GM12878 (cell line): ENCODE data around the gene SNCB. TPM values are rescaled to one million over a fixed set of nuclear protein-coding genes. Genes with fewer than 3 reads are reported as not detected.

Experiments used
- ATAC-seq: fragments of 200-7000 bp; cut with Tn5 transposase; 3 replicates; pipeline ENCODE4 v1.9.1; 2020; ENCODE audit warnings: mild to moderate bottlenecking, moderate library complexity
- BruUV-seq: library from RNA; stranded (reverse); fragments of 400-500 nt; replicated peaks from 2 replicates; lab custom pipeline; 2021; lab: Mats Ljungman, UMichigan
- CTCF ChIA-PET: fragments of 300-600 bp; sonication (Branson Sonifier 250); formaldehyde crosslinking; extraction: SDS; loops from one replicate; lab custom pipeline; 2021; ENCODE audit warnings: inconsistent platforms; lab: Yijun Ruan, JAX
- POLR2A ChIA-PET: fragments of 350-600 bp; formaldehyde crosslinking; extraction: SDS; loops from one replicate; lab custom pipeline; 2021; ENCODE audit warnings: inconsistent platforms; lab: Charles Lee
- RAD21 ChIA-PET: fragments of 300-600 bp; sonication (Branson Sonifier 250); formaldehyde crosslinking; loops from one replicate; lab custom pipeline; 2023; ENCODE audit warnings: antibody characterized with exemption; ENCODE audit not compliant: unreplicated experiment; lab: Charles Lee
- SMC1A ChIA-PET: fragments of 300-600 bp; sonication (Branson Sonifier 250); formaldehyde crosslinking; loops from one replicate; lab custom pipeline; 2023; ENCODE audit not compliant: unreplicated experiment, uncharacterized antibody; lab: Charles Lee
- DNase-seq: peaks from one replicate; pipeline ENCODE4 v3.0.0-alpha.2; 2011; ENCODE audit warnings: low read depth, low spot score
- FAIRE-seq: peaks from 3 replicates; lab custom pipeline; 2011; peaks lifted over from hg19 to GRCh38; lab: Jason Lieb, UNC
- H2AFZ ChIP-seq: 2 replicates; pipeline ENCODE4 v1.6.0; 2011; ENCODE audit warnings: low read depth, low read length, control low read depth; ENCODE audit not compliant: control insufficient read depth
- H3K27ac ChIP-seq: 2 replicates; pipeline ENCODE4 v1.5.1; 2011; ENCODE audit warnings: control low read depth; ENCODE audit not compliant: control insufficient read depth, insufficient read depth
- H3K27me3 ChIP-seq, 2 experiments: replicated peaks in 1 of 2; 2 replicates each; pipeline versions ENCODE4 v1.6.0 to v1.6.1; 2011; ENCODE audit warnings: low read length in 1 of 2; ENCODE audit not compliant: control insufficient read depth in 2 of 2, insufficient read depth in 2 of 2
- H3K36me3 ChIP-seq, 2 experiments: 2 replicates each; pipeline ENCODE4 v1.5.1; 2011; ENCODE audit warnings: low read length in 1 of 2; ENCODE audit not compliant: control insufficient read depth in 2 of 2, insufficient read depth in 2 of 2
- H3K4me1 ChIP-seq: 2 replicates; pipeline ENCODE4 v1.6.1; 2011; ENCODE audit warnings: mild to moderate bottlenecking, low read length, moderate library complexity, mixed read lengths; ENCODE audit not compliant: control insufficient read depth, insufficient read depth
- H3K4me2 ChIP-seq: 2 replicates; pipeline ENCODE4 v1.6.0; 2011; ENCODE audit warnings: control low read depth; ENCODE audit not compliant: control insufficient read depth, insufficient read depth
- H3K4me3 ChIP-seq: fragments of 200-600 bp; sonication (generic); 2 replicates; pipeline ENCODE4 v1.5.1; 2016
- H3K79me2 ChIP-seq: 2 replicates; pipeline ENCODE4 v1.6.0; 2011; ENCODE audit warnings: low read length; ENCODE audit not compliant: control insufficient read depth, insufficient read depth
- H3K9ac ChIP-seq: 2 replicates; pipeline ENCODE4 v1.8.0; 2011; ENCODE audit warnings: low read length, control low read depth, mixed read lengths; ENCODE audit not compliant: control insufficient read depth, insufficient read depth
- H3K9me3 ChIP-seq: replicated peaks from 3 replicates; pipeline ENCODE4 v1.5.1; 2011; ENCODE audit warnings: mild to moderate bottlenecking, low read length; ENCODE audit not compliant: control insufficient read depth, insufficient read depth
- H4K20me1 ChIP-seq: 2 replicates; pipeline ENCODE4 v1.6.0; 2011; ENCODE audit not compliant: control insufficient read depth, insufficient read depth
- ELK1 ChIP-seq: IDR thresholded peaks from 2 replicates; pipeline ENCODE4 v1.6.1; 2012; ENCODE audit warnings: low read depth, low read length, improper control_type of control experiment
- ETV6 ChIP-seq, 2 experiments: fragments of 450-650 bp in 1 of 2; IDR thresholded peaks in 1 of 2; conservative IDR thresholded peaks in 1 of 2; 2 replicates each; pipeline ENCODE4 v1.6.1; 2014; ENCODE audit warnings: antibody characterized with exemption in 1 of 2, borderline replicate concordance in 1 of 2, low read depth in 1 of 2, mild to moderate bottlenecking in 1 of 2, moderate library complexity in 1 of 2
- FOXK2 ChIP-seq: fragments of 450-650 bp; IDR thresholded peaks from 2 replicates; pipeline ENCODE4 v1.6.1; 2017; ENCODE audit warnings: mild to moderate bottlenecking, moderate library complexity
- IRF4 ChIP-seq: IDR thresholded peaks from 2 replicates; pipeline ENCODE4 v1.6.1; 2011; ENCODE audit warnings: low read depth, low read length
- IRF5 ChIP-seq: fragments of 450-650 bp; IDR thresholded peaks from 2 replicates; pipeline ENCODE4 v1.6.1; 2017; ENCODE audit warnings: borderline replicate concordance
- MXI1 ChIP-seq: fragments of 150-350 bp; IDR thresholded peaks from 2 replicates; pipeline ENCODE4 v1.6.1; 2011; ENCODE audit warnings: low read depth, mild to moderate bottlenecking, inconsistent platforms, low read length, improper control_type of control experiment
- NFIC ChIP-seq: IDR thresholded peaks from 2 replicates; pipeline ENCODE4 v1.6.1; 2012; ENCODE audit warnings: low read depth, mild to moderate bottlenecking, inconsistent platforms, low read length, moderate library complexity
- NR2C2 ChIP-seq: IDR thresholded peaks from 2 replicates; pipeline ENCODE4 v1.6.1; 2011; ENCODE audit warnings: borderline replicate concordance, low read depth; ENCODE audit not compliant: control insufficient read depth, insufficient read length
- REST ChIP-seq: IDR thresholded peaks from 2 replicates; pipeline ENCODE4 v1.6.1; 2012; ENCODE audit warnings: mild to moderate bottlenecking, low read depth, low read length
- SIN3A ChIP-seq: IDR thresholded peaks from 2 replicates; pipeline ENCODE4 v1.6.1; 2012; ENCODE audit warnings: low read depth, low read length, improper control_type of control experiment
- USF1 ChIP-seq: IDR thresholded peaks from 2 replicates; pipeline ENCODE4 v1.6.1; 2011; ENCODE audit warnings: borderline replicate concordance, low read depth, mild to moderate bottlenecking, moderate library complexity, mixed read lengths, low read length; ENCODE audit not compliant: insufficient read depth; ENCODE audit errors: extremely low read length
- ZNF274 ChIP-seq: IDR thresholded peaks from one replicate; pipeline ENCODE4 v1.8.0; 2011; ENCODE audit not compliant: insufficient read length, insufficient read depth
- WGBS: methylation state at CpG from one replicate; pipeline ENCODE4 v1.1.6; 2016; ENCODE audit warnings: low lambda C conversion rate; ENCODE audit not compliant: insufficient replicate concordance, insufficient coverage; ENCODE audit errors: missing lambda C conversion rate; 5-methylcytosine and 5-hydroxymethylcytosine counted together
- in situ Hi-C: fragments of 300-500 bp; cut with MboI; formaldehyde crosslinking; loops from 9 replicates; pipeline ENCODE4 v1.14.3; 2018; ENCODE audit warnings: mixed read lengths
- intact Hi-C: fragments of 100-400 bp; cut with micrococcal nuclease; formaldehyde crosslinking; loops from one replicate; pipeline ENCODE4 v1.14.2; 2022; ENCODE audit not compliant: unreplicated experiment
- polyA plus RNA-seq, 11 experiments: library from polyadenylated mRNA; depleted of rRNA in 4 of 11; unstranded in 6 of 11; stranded (reverse) in 5 of 11; fragments of >200 nt; fragmentation: Nextera tagmentation in 4 of 11; fragmentation: Illumina TruSeq in 1 of 11; extraction: Ambion mirVana in 4 of 11; extraction: Trizol in 1 of 11; gene quantifications; 1 replicate in 1 of 11; 2 replicates in 10 of 11; pipeline versions ENCODE4 v1.2.1 to v1.2.3, GENCODE V29; 2011 to 2016; ENCODE audit warnings: inconsistent platforms in 2 of 11, missing spikeins in 2 of 11, low read depth in 1 of 11
- total RNA-seq, 4 experiments: library from RNA; depleted of rRNA in 3 of 4; stranded (reverse); fragments of >200 nt in 3 of 4; fragmentation: Illumina TruSeq in 1 of 4; extraction: Trizol in 1 of 4; gene quantifications; 2 replicates each; pipeline versions ENCODE4 v1.2.1 to v1.2.3, GENCODE V29; 2013 to 2021

Gene SNCB
- total and polyA plus RNA-seq, 10 of the 15 experiments (the other 5 are each of a cell fraction or from before 2014, with no cell fraction given): 0.75 TPM; not detected in 9

DNA sequence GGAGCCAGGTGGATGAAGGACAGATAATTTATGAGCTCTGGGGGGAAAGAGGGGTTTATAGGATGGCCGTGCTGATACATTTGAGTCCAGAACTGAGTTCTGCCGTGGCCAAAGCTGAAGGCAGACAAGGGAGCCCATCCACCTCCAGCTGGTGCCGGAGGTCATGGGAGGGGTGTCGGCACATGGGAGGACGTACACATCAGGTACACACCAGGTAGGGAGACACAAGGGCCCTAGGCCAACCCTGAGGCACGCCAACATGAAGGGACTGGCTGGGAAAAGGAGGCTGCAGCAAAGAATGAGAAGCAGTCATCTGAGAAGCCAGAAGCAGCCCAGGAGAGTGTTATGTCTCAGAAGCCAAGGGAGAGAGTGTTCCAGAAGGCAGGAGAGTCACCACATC, 18.3 kb downstream of the SNCB start (continued):
- no peak for TF ChIP-seq IRF5
- TF ChIP-seq NFIC: no peak
- TF ChIP-seq FOXK2: no peak
- no peak for TF ChIP-seq ZNF274

DNA sequence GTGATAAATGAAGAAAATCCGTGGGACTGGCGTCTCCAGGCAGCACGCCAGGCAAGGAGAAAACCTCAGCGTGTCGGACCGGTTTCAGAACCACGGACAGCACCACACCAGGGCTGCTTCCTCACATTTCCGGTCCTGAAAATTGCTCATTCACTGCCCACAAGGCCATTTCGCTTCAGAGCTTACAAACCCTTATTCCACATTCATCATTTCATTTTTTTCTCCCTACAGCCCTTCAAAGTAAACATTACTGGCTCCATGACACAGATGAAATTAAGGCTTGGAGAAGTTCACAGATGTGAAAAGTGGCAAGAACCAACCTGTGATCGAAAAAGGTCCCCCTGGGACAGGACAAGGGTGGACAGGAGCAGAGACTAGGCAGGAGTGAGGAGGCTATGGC, 18.9 kb downstream of the SNCB start:
- H3K9ac ChIP-seq: no peak overlapping the region
- CTCF ChIA-PET: no interaction called here
- H2AFZ ChIP-seq: no peak overlapping the region
- SMC1A ChIA-PET: no interaction called here
- ATAC-seq (no peak), FAIRE-seq (no peak), DNase-seq (no peak)
- H3K4me2 ChIP-seq: no peak overlapping the region
- intact Hi-C loops (no loop called here), in situ Hi-C loops (no loop called here)
- H3K27ac ChIP-seq: no peak overlapping the region
- H3K4me1 ChIP-seq: peaks cover 12% of the 10 kb centered on the region
- no peaks in the 10 kb centered on the region; a peak in 1 of 4 replicates for H3K27me3 ChIP-seq
- H4K20me1 ChIP-seq: no peaks in the 10 kb centered on the region
- no peaks in the 10 kb centered on the region for H3K36me3 ChIP-seq
- TF ChIP-seq IRF4: 0 out of 2 replicates have a peak, but pooled peaks have one; percentile 19
- peak; percentile 97 for TF ChIP-seq REST
- peak; percentile 68; the same call in 1 of the 2 replicates for TF ChIP-seq SIN3A
- TF ChIP-seq NR2C2: no peak
- TF ChIP-seq ELK1: 0 out of 2 replicates have a peak, but pooled peaks have one; percentile 18
- TF ChIP-seq ETV6 (conservative IDR thresholded peaks at IDR 0.05 in 1 of 2, IDR thresholded peaks at IDR 0.05 in 1 of 2; ENCODE audit: borderline replicate concordance in 1 of 2, low read depth in 1 of 2): peak in 1 of 2 experiments; percentile 46; a peak in 1 of 4 replicates
- TF ChIP-seq MXI1: peak; percentile 55; the same call in 1 of the 2 replicates
- no peak for TF ChIP-seq USF1
- H3K79me2 ChIP-seq: no peaks in the 10 kb centered on the region; the same call in 1 of the 2 replicates
- POLR2A ChIA-PET: no interaction called here
- no peaks in the 10 kb centered on the region for H3K9me3 ChIP-seq
- RAD21 ChIA-PET: no interaction called here
- no TSS peak for BruUV-seq
- WGBS: 15% methylated on average over 10 of the region's 10 CpGs
- no peak overlapping the region for H3K4me3 ChIP-seq
